ENCODE measurements around the gene ERI3.

The ERI3 gene

DNA sequence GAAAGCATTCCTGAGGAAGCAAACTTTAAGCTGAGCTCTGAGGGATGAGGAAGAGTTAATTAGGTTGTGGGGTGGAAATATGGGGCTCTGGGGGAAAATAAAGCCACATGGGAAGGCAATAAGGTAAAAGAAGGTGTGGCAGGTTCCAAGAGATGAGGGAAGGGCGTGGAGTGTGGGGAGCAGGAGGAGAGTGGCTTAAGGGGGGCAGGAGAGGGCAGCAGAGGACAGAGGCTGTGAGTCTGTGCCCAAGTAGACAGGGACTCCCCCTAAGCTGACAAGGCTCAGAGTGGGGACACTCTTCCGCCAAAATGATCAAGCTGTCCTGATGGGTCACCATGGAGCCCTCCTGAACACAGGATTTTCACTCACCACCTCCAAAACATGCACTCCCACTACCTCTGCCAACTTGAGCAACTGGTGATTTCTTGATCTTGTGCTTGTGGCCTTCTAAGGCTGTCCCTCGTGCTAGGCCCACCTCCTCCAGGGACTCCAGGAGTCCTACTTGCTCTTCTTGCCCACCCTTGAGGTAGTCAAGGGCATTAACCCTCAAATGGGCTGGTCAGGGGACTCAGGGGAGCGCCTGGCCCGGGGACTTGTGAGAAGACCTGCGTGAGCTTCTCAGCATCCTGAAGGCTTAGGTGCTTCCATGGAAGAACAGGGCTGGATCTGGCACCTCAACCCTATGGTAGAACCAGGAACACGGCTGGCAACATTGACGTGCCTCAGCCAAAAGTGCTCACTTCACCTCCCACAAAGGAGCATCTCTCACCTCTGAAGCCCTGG, 118.4 kb downstream of the ERI3 start:
- H3K9ac ChIP-seq (ENCODE audit: low read length): no peak overlapping the region
- H3K27me3 ChIP-seq (ENCODE audit: low read length): no peaks in the 10 kb centered on the region
- H3K4me3 ChIP-seq (ENCODE audit: insufficient read depth, low read length, poor library complexity, severe bottlenecking): no peak overlapping the region
- H3K36me3 ChIP-seq (ENCODE audit: low read length): no peaks in the 10 kb centered on the region
- H3K9me3 ChIP-seq (ENCODE audit: insufficient read depth, low read length): no peaks in the 10 kb centered on the region
- H3K9me2 ChIP-seq (replicated peaks; ENCODE audit: insufficient read depth, low read length): no peaks in the 10 kb centered on the region
- TF ChIP-seq, protein P1, sequence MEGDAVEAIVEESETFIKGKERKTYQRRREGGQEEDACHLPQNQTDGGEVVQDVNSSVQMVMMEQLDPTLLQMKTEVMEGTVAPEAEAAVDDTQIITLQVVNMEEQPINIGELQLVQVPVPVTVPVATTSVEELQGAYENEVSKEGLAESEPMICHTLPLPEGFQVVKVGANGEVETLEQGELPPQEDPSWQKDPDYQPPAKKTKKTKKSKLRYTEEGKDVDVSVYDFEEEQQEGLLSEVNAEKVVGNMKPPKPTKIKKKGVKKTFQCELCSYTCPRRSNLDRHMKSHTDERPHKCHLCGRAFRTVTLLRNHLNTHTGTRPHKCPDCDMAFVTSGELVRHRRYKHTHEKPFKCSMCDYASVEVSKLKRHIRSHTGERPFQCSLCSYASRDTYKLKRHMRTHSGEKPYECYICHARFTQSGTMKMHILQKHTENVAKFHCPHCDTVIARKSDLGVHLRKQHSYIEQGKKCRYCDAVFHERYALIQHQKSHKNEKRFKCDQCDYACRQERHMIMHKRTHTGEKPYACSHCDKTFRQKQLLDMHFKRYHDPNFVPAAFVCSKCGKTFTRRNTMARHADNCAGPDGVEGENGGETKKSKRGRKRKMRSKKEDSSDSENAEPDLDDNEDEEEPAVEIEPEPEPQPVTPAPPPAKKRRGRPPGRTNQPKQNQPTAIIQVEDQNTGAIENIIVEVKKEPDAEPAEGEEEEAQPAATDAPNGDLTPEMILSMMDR (IDR thresholded peaks at IDR 0.05; ENCODE audit: insufficient read depth, low read length, poor library complexity, severe bottlenecking): no peak
- no peak for TF ChIP-seq EZH2phosphoT487 (conservative IDR thresholded peaks at IDR 0.05; ENCODE audit: low read length)
- H3F3A ChIP-seq (ENCODE audit: insufficient read depth): no peaks in the 10 kb centered on the region
- no peak overlapping the region for H2AFZ ChIP-seq (ENCODE audit: low read depth, low read length, severe bottlenecking)
- H3K79me2 ChIP-seq (ENCODE audit: insufficient read depth, low read length): no peaks in the 10 kb centered on the region
- no peak overlapping the region for H3K27ac ChIP-seq (ENCODE audit: low read depth, low read length)
- no peak overlapping the region for H3K4me2 ChIP-seq (ENCODE audit: low read depth, low read length, poor library complexity, severe bottlenecking)
- no peaks in the 10 kb centered on the region for H4K20me1 ChIP-seq (ENCODE audit: low read depth, low read length)

DNA sequence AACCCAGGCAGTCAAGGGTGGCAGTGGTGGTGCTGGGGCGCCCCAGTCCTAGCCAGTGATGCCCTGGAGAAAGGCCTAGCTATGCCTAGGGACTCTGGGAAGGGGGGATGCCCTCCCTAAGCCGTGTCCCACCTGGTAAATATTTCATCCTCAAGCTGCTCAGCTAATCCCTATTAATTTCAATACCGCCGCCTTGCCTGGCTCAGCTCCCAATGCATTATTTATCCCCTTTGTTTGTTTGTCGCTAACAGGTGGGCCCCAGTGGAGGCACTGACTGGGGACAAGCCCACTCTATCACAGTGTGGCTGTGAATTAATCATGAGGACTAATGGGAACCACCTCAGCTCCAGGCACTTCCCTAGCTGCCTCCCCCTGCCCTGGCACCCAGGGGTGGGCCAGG, 119.2 kb downstream of the ERI3 start:
- Histone ChIP-seq H4K20me1 (ENCODE audit: low read depth, low read length) (no peaks in the 10 kb centered on the region), H3K27ac (ENCODE audit: low read depth, low read length) (no peak overlapping the region), H3K27me3 (ENCODE audit: low read length) (no peaks in the 10 kb centered on the region), H3K9ac (ENCODE audit: low read length) (no peak overlapping the region), H3K9me3 (ENCODE audit: insufficient read depth, low read length) (no peaks in the 10 kb centered on the region), H3K36me3 (ENCODE audit: low read length) (no peaks in the 10 kb centered on the region), H3K9me2 (replicated peaks; ENCODE audit: insufficient read depth, low read length) (no peaks in the 10 kb centered on the region), H3K79me2 (ENCODE audit: insufficient read depth, low read length) (no peaks in the 10 kb centered on the region), H3K4me3 (ENCODE audit: insufficient read depth, low read length, poor library complexity, severe bottlenecking) (no peak overlapping the region), H2AFZ (ENCODE audit: low read depth, low read length, severe bottlenecking) (no peak overlapping the region), H3K4me2 (ENCODE audit: low read depth, low read length, poor library complexity, severe bottlenecking) (no peak overlapping the region), H3F3A (ENCODE audit: insufficient read depth) (no peaks in the 10 kb centered on the region)
- TF ChIP-seq, protein P1 (IDR thresholded peaks at IDR 0.05; ENCODE audit: insufficient read depth, low read length, poor library complexity, severe bottlenecking): no peak
- no peak for TF ChIP-seq EZH2phosphoT487 (conservative IDR thresholded peaks at IDR 0.05; ENCODE audit: low read length)

DNA sequence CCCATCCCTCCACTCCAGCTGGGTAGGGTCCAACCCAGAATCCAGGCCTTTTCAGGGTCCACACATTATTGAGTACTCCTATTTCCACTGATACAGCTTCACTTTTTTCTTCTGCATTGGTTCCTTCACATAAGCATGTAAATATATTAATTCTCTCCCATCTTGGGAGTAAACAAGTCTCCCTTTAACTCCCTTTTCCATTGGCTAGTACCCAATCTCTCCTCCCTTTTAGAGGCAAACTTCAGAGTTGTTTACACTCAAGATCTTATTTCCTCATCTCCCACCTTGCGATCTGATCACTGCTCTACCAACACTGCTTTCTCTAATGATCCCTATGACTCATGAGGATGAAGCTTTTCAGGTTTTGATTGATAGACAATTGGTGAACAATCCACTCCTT, 121.5 kb downstream of the ERI3 start:
- Histone ChIP-seq H4K20me1 (ENCODE audit: low read depth, low read length) (no peaks in the 10 kb centered on the region), H3K9ac (ENCODE audit: low read length) (no peak overlapping the region), H2AFZ (ENCODE audit: low read depth, low read length, severe bottlenecking) (no peak overlapping the region), H3K27ac (ENCODE audit: low read depth, low read length) (no peak overlapping the region), H3K27me3 (ENCODE audit: low read length) (no peaks in the 10 kb centered on the region), H3K9me2 (replicated peaks; ENCODE audit: insufficient read depth, low read length) (no peaks in the 10 kb centered on the region), H3K79me2 (ENCODE audit: insufficient read depth, low read length) (no peaks in the 10 kb centered on the region), H3K4me3 (ENCODE audit: insufficient read depth, low read length, poor library complexity, severe bottlenecking) (no peak overlapping the region), H3F3A (ENCODE audit: insufficient read depth) (no peaks in the 10 kb centered on the region), H3K4me2 (ENCODE audit: low read depth, low read length, poor library complexity, severe bottlenecking) (no peak overlapping the region), H3K9me3 (ENCODE audit: insufficient read depth, low read length) (no peaks in the 10 kb centered on the region), H3K36me3 (ENCODE audit: low read length) (no peaks in the 10 kb centered on the region)
- TF ChIP-seq, protein P1 (IDR thresholded peaks at IDR 0.05; ENCODE audit: insufficient read depth, low read length, poor library complexity, severe bottlenecking): no peak
- TF ChIP-seq EZH2phosphoT487 (conservative IDR thresholded peaks at IDR 0.05; ENCODE audit: low read length): no peak

Data from SU-DHL-6 (cell line).